ENCODE results near the gene CCDC200. TPM values are rescaled to one million over a fixed set of nuclear protein-coding genes. Genes with fewer than 3 reads are reported as not detected.
"Not testable (repeated sequence)": the region's sequence is repeated elsewhere in the genome, so short reads cannot be mapped to it uniquely, and the experiment has no call there.

Gene CCDC200
- total RNA-seq, 2 experiments from 2014 or later: not detected

GRCh38 chr17:43199633-43200032 is 28.8 kb downstream of the CCDC200 start:
- Histone ChIP-seq H2AFZ (ENCODE audit: low read length) (no peak overlapping the region), H3K4me1 (ENCODE audit: insufficient read depth, low read length, poor library complexity, severe bottlenecking) (peaks cover 7% of the 10 kb centered on the region), H3K9me2 (ENCODE audit: insufficient read depth, low read length) (no peaks in the 10 kb centered on the region), H4K20me1 (ENCODE audit: insufficient read depth, low read length) (no peaks in the 10 kb centered on the region), H3K4me2 (ENCODE audit: low read length) (no peak overlapping the region), H3K27ac (ENCODE audit: low read depth, low read length, poor library complexity, severe bottlenecking) (no peak overlapping the region), H3K9me3 (ENCODE audit: low read length) (no peaks in the 10 kb centered on the region), H3K4me3 (ENCODE audit: low read depth, low read length, poor library complexity, severe bottlenecking) (no peak overlapping the region), H3K36me3 (ENCODE audit: insufficient read depth, low read length) (peaks cover 58% of the 10 kb centered on the region), H3K79me2 (ENCODE audit: insufficient read depth, low read depth, low read length) (no peaks in the 10 kb centered on the region)
- CTCF ChIA-PET (ENCODE audit: unreplicated experiment): interaction anchor here (1.0 kb wide), 1 partner anchor 13 kb away, joined by 5 read pairs; no protein-coding TSS in a partner anchor
- no peak for DNase-seq (ENCODE audit: low spot score)
- POLR2A ChIA-PET: interaction anchor here (0.9 to 1.3 kb wide), 2 partner anchors 11 to 71 kb away, joined by 4 to 5 read pairs; partner anchors contain the start of gene TMEM106A
- no peak for TF ChIP-seq EZH2phosphoT487 (IDR thresholded peaks at IDR 0.05; ENCODE audit: borderline replicate concordance, low read depth, low read length)
- TF ChIP-seq CTCF (conservative IDR thresholded peaks at IDR 0.05; ENCODE audit: low read length): no peak
- no TSS peak for BruUV-seq (replicated peaks)
- intact Hi-C loops (cut with micrococcal nuclease; ENCODE audit: unreplicated experiment): no loop called here

- DNase-seq (ENCODE audit: low spot score): no peak
- H3K9me2 ChIP-seq (ENCODE audit: insufficient read depth, low read length): no peaks in the 10 kb centered on the region
- H3K4me2 ChIP-seq (ENCODE audit: low read length): no peak overlapping the region
- ChIA-PET POLR2A (interaction anchor here (0.6 kb wide), 1 partner anchor 19 kb away, joined by 3 read pairs; no protein-coding TSS in a partner anchor), CTCF (ENCODE audit: unreplicated experiment) (no interaction called here)
- intact Hi-C loops (cut with micrococcal nuclease; ENCODE audit: unreplicated experiment): no loop called here
- no TSS peak for BruUV-seq (replicated peaks)
- no peaks in the 10 kb centered on the region for H3K4me1 ChIP-seq (ENCODE audit: insufficient read depth, low read length, poor library complexity, severe bottlenecking)
- H3K9me3 ChIP-seq (ENCODE audit: low read length): no peaks in the 10 kb centered on the region
- no peak overlapping the region for H3K27ac ChIP-seq (ENCODE audit: low read depth, low read length, poor library complexity, severe bottlenecking)
- no peaks in the 10 kb centered on the region for H4K20me1 ChIP-seq (ENCODE audit: insufficient read depth, low read length)
- no peak overlapping the region for H3K4me3 ChIP-seq (ENCODE audit: low read depth, low read length, poor library complexity, severe bottlenecking)
- no peak overlapping the region for H2AFZ ChIP-seq (ENCODE audit: low read length)
- TF ChIP-seq EZH2phosphoT487 (IDR thresholded peaks at IDR 0.05; ENCODE audit: borderline replicate concordance, low read depth, low read length) (no peak), CTCF (conservative IDR thresholded peaks at IDR 0.05; ENCODE audit: low read length) (no peak)
- H3K36me3 ChIP-seq (ENCODE audit: insufficient read depth, low read length): peaks cover 72% of the 10 kb centered on the region
- no peaks in the 10 kb centered on the region for H3K79me2 ChIP-seq (ENCODE audit: insufficient read depth, low read depth, low read length)
Measured at GRCh38 chr17:43193251-43193650, 35.2 kb downstream of the CCDC200 start.

- BruUV-seq (replicated peaks); H3K4me2 ChIP-seq (ENCODE audit: low read length); H2AFZ ChIP-seq (ENCODE audit: low read length); H3K9me2 ChIP-seq (ENCODE audit: insufficient read depth, low read length); H3K27ac ChIP-seq (ENCODE audit: low read depth, low read length, poor library complexity, severe bottlenecking); intact Hi-C loops (cut with micrococcal nuclease; ENCODE audit: unreplicated experiment); H3K4me3 ChIP-seq (ENCODE audit: low read depth, low read length, poor library complexity, severe bottlenecking); DNase-seq (ENCODE audit: low spot score); CTCF ChIA-PET (ENCODE audit: unreplicated experiment); H3K9me3 ChIP-seq (ENCODE audit: low read length); H3K4me1 ChIP-seq (ENCODE audit: insufficient read depth, low read length, poor library complexity, severe bottlenecking); H4K20me1 ChIP-seq (ENCODE audit: insufficient read depth, low read length); H3K79me2 ChIP-seq (ENCODE audit: insufficient read depth, low read depth, low read length): not testable (repeated sequence)
- POLR2A ChIA-PET: interaction anchor here (0.6 to 0.7 kb wide), 2 partner anchors 65 to 104 kb away, joined by 3 to 5 read pairs; no protein-coding TSS in a partner anchor
- H3K36me3 ChIP-seq (ENCODE audit: insufficient read depth, low read length): peaks cover 33% of the 10 kb centered on the region
Measured at GRCh38 chr17:43186656-43187055, 41.8 kb downstream of the CCDC200 start.

Measured in OCI-LY7 (cell line).